ENCODE data around the gene WDFY2. TPM values are rescaled to one million over a fixed set of nuclear protein-coding genes. Genes with fewer than 3 reads are reported as not detected.

The WDFY2 gene
- total RNA-seq, 4 donors from 2014 or later, result 12.9 to 23.2 (median 17.1) TPM

GRCh38 chr13:51659276-51660127 lies 75.2 kb downstream of the WDFY2 start:
- H3K27ac ChIP-seq, result peak overlapping the region in 1 of 4 donors; percentile 12
- 49 to 50% methylated on average over 6 of the region's 6 CpGs for WGBS, 2 donors
- TF ChIP-seq EP300 (IDR thresholded peaks at IDR 0.05), result no peak
- TF ChIP-seq, protein P1, sequence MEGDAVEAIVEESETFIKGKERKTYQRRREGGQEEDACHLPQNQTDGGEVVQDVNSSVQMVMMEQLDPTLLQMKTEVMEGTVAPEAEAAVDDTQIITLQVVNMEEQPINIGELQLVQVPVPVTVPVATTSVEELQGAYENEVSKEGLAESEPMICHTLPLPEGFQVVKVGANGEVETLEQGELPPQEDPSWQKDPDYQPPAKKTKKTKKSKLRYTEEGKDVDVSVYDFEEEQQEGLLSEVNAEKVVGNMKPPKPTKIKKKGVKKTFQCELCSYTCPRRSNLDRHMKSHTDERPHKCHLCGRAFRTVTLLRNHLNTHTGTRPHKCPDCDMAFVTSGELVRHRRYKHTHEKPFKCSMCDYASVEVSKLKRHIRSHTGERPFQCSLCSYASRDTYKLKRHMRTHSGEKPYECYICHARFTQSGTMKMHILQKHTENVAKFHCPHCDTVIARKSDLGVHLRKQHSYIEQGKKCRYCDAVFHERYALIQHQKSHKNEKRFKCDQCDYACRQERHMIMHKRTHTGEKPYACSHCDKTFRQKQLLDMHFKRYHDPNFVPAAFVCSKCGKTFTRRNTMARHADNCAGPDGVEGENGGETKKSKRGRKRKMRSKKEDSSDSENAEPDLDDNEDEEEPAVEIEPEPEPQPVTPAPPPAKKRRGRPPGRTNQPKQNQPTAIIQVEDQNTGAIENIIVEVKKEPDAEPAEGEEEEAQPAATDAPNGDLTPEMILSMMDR (IDR thresholded peaks at IDR 0.05), result no peak
- no peak for TF ChIP-seq POLR2A (IDR thresholded peaks at IDR 0.05)
- peaks cover 0 to 13% (median 0%) of the 10 kb centered on the region in 3 donors for H3K36me3 ChIP-seq
- peaks cover 0 to 23% (median 5%) of the 10 kb centered on the region in 4 donors for H3K4me1 ChIP-seq
- H3K27me3 ChIP-seq, result no peaks in the 10 kb centered on the region
- H3K4me3 ChIP-seq, result no peak overlapping the region
- no peak for DNase-seq (ENCODE audit: low spot score in 2 of 2)
- peaks cover 0 to 24% (median 5%) of the 10 kb centered on the region in 4 donors for H3K9me3 ChIP-seq

DNA sequence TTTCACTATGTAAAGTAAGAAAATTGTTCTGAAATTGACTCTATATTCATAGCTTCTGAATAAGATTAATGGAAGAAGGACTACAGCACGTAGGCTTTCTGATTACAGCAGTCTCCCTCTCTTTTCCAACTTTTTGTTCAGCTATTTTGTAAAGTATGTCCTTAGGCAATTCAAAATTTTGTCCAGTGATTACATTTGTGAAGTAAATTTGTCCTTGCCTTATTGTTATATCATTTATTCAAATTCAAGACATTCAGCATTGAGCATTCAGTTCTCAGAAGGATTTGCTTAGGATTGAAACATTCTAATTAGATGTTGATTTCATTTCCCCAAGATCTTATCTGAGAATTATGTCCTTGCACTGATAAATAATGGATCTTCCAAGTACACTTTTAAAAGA lies 76.6 kb downstream of the WDFY2 start:
- no peak for DNase-seq (ENCODE audit: low spot score in 2 of 2)
- TF ChIP-seq, protein P1 (IDR thresholded peaks at IDR 0.05), result no peak
- TF ChIP-seq EP300 (IDR thresholded peaks at IDR 0.05) (no peak), POLR2A (IDR thresholded peaks at IDR 0.05) (no peak)
- Histone ChIP-seq H3K4me3 (no peak overlapping the region), H3K4me1 (peaks cover 0 to 36% (median 5%) of the 10 kb centered on the region in 4 donors), H3K27ac (no peak overlapping the region), H3K36me3 (peaks cover 0 to 13% (median 0%) of the 10 kb centered on the region in 3 donors), H3K27me3 (no peaks in the 10 kb centered on the region), H3K9me3 (peaks cover 0 to 19% (median 5%) of the 10 kb centered on the region in 4 donors)
- 87 to 97% methylated on average over 1 of the region's 1 CpG for WGBS, 2 donors

- Histone ChIP-seq H3K36me3 (peaks cover 0 to 13% (median 0%) of the 10 kb centered on the region in 3 donors), H3K9me3 (no peaks in the 10 kb centered on the region), H3K4me3 (no peak overlapping the region), H3K4me1 (peaks cover 0 to 53% (median 4%) of the 10 kb centered on the region in 4 donors), H3K27ac (peak overlapping the region in 1 of 4 donors; percentile 57), H3K27me3 (no peaks in the 10 kb centered on the region)
- DNase-seq (ENCODE audit: low spot score in 2 of 2), result no peak
- 74 to 75% methylated on average over 8 of the region's 8 CpGs for WGBS, 2 donors
- TF ChIP-seq, protein P1 (IDR thresholded peaks at IDR 0.05), result no peak
- TF ChIP-seq EP300 (IDR thresholded peaks at IDR 0.05) (no peak), POLR2A (IDR thresholded peaks at IDR 0.05) (no peak)
Measured at GRCh38 chr13:51663973-51664957, 80.0 kb downstream of the WDFY2 start.

GRCh38 chr13:51665456-51665855 lies 81.2 kb downstream of the WDFY2 start:
- peak overlapping the region in 1 of 4 donors; percentile 2 for H3K27ac ChIP-seq
- H3K27me3 ChIP-seq, result no peaks in the 10 kb centered on the region
- no peak for DNase-seq (ENCODE audit: low spot score in 2 of 2)
- 45 to 46% methylated on average over 2 of the region's 2 CpGs for WGBS, 2 donors
- H3K9me3 ChIP-seq, result no peaks in the 10 kb centered on the region
- H3K36me3 ChIP-seq, result peaks cover 0 to 13% (median 0%) of the 10 kb centered on the region in 3 donors
- H3K4me1 ChIP-seq, result peaks cover 0 to 53% (median 0%) of the 10 kb centered on the region in 4 donors
- no peak overlapping the region for H3K4me3 ChIP-seq
- TF ChIP-seq POLR2A (IDR thresholded peaks at IDR 0.05), result no peak
- TF ChIP-seq EP300 (IDR thresholded peaks at IDR 0.05), result no peak
- TF ChIP-seq, protein P1 (IDR thresholded peaks at IDR 0.05), result no peak

All from tibial nerve (tissue), 4 donors.